Activated T-helper 17 cell treated with anti-CD3 and anti-CD28 coated beads, Interleukin-2, amount 50 U/mL, for 72 hours (primary cell): ENCODE results near the gene PARS2. TPM values are rescaled to one million over a fixed set of nuclear protein-coding genes. Genes with fewer than 3 reads are reported as not detected.

ENCODE experiments used
- ATAC-seq: fragments of 150-1000 bp; cut with Tn5 transposase; replicated peaks from 2 replicates; pipeline ENCODE4 v1.10.0; 2021; ENCODE audit warnings: mild to moderate bottlenecking, moderate library complexity
- H3K27ac Mint-ChIP-seq: one replicate; pipeline ENCODE4 v1.8.0; 2022; ENCODE audit warnings: mixed read lengths
- H3K27me3 Mint-ChIP-seq: one replicate; pipeline ENCODE4 v1.8.0; 2022; ENCODE audit warnings: mixed read lengths
- H3K36me3 Mint-ChIP-seq: one replicate; pipeline ENCODE4 v1.8.0; 2022; ENCODE audit warnings: low read depth, mild to moderate bottlenecking, mixed read lengths
- H3K4me1 Mint-ChIP-seq: one replicate; pipeline ENCODE4 v1.8.0; 2022; ENCODE audit warnings: mixed read lengths
- H3K4me3 Mint-ChIP-seq: one replicate; pipeline ENCODE4 v1.8.0; 2022; ENCODE audit warnings: mild to moderate bottlenecking, mixed read lengths
- H3K9me3 Mint-ChIP-seq: one replicate; pipeline ENCODE4 v1.8.0; 2022; ENCODE audit warnings: mixed read lengths
- total RNA-seq, 2 donors: library from RNA; stranded (reverse); gene quantifications; one replicate each; pipeline ENCODE4 v1.2.3, GENCODE V29; 2022

PARS2 gene
- total RNA-seq, 2 donors from 2014 or later = 4.7 to 6.6 TPM

- H3K4me3 Mint-ChIP-seq = no peak overlapping the region
These were observed 53.9 kb downstream of the PARS2 start for GRCh38 chr1:54710434-54710833.

DNA sequence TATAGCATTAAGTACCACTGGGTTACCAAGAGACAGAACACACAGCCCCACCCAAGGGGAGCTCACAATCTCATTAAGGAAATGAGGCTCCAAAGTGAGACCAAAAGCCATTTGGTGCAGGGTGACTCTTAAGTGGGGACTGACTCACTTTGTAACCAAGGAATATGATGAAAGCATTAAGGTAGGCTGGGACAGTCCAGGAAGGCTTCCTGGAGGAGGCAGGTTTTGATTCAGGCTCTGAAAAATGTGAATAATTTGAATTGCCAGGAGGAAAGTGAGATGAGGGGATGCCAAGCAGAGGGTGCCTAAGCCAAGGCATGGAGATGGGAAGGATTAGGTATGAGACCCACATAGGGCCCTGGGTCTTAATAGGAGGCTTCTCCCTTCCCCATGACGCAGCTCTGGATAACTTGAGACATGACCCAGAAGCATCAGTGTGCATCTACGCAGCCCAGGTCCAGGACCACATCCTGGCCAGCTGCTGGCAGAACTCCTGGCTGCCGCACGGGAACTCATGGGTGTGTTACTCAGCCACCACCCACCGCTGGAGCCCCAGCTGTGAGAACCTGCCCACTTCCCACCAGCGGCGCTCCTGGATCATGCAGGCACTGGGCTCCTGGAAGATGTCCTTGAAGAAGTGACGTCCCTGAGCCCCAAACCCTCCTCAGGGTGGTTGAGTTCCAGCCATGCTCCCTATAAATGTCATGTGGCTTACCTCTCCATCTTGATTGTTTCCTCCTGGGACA lies 54.6 kb downstream of the PARS2 start:
- Mint-ChIP-seq H3K9me3 (no peaks in the 10 kb centered on the region), H3K27me3 (peaks cover 16% of the 10 kb centered on the region), H3K36me3 (no peaks in the 10 kb centered on the region), H3K4me3 (no peak overlapping the region), H3K4me1 (no peaks in the 10 kb centered on the region), H3K27ac (no peak overlapping the region)
- no peak for ATAC-seq

More at GRCh38 chr1:54710434-54710833, 53.9 kb downstream of the PARS2 start:
- no peak overlapping the region for H3K27ac Mint-ChIP-seq
- peaks cover 16% of the 10 kb centered on the region for H3K27me3 Mint-ChIP-seq
- no peaks in the 10 kb centered on the region for H3K36me3 Mint-ChIP-seq
- H3K4me1 Mint-ChIP-seq = peaks cover 5% of the 10 kb centered on the region
- ATAC-seq = no peak
- no peaks in the 10 kb centered on the region for H3K9me3 Mint-ChIP-seq

- H3K4me3 Mint-ChIP-seq = no peak overlapping the region
- no peaks in the 10 kb centered on the region for H3K9me3 Mint-ChIP-seq
- ATAC-seq = no peak
These were observed 55.9 kb downstream of the PARS2 start for GRCh38 chr1:54708385-54708784.

More at GRCh38 chr1:54708385-54708784, 55.9 kb downstream of the PARS2 start:
- no peaks in the 10 kb centered on the region for H3K4me1 Mint-ChIP-seq
- H3K27ac Mint-ChIP-seq = no peak overlapping the region
- no peaks in the 10 kb centered on the region for H3K36me3 Mint-ChIP-seq
- peaks cover 16% of the 10 kb centered on the region for H3K27me3 Mint-ChIP-seq

Other genes with a start within 250 kb of the PARS2 start
- gene ACOT11, start 216.3 kb downstream of the PARS2 start, total RNA-seq = 1 to 10 TPM; 1.0 to 3.2 TPM
- not detected for gene FAM151A, start 141.0 kb downstream of the PARS2 start, total RNA-seq
- 1 to 10 TPM in 1 of 2 donors, under 1 TPM in 1; 0.09 to 1.2 TPM for gene MROH7, start 122.7 kb downstream of the PARS2 start, total RNA-seq
- 10 to 100 TPM; 15.1 to 26.4 TPM for gene TTC4, start 48.7 kb downstream of the PARS2 start, total RNA-seq
- 10 to 100 TPM in 1 of 2 donors, 1 to 10 TPM in 1; 3.6 to 10.6 TPM for gene TTC22, start 36.8 kb upstream of the PARS2 start, total RNA-seq
- gene DHCR24, start 122.7 kb upstream of the PARS2 start, total RNA-seq = 10 to 100 TPM; 27.4 to 78.7 TPM
- not detected for gene TMEM61, start 216.1 kb upstream of the PARS2 start, total RNA-seq
- under 1 TPM; 0.05 to 0.06 TPM for gene BSND, start 234.4 kb upstream of the PARS2 start, total RNA-seq